AG20443 (cell line): ENCODE data around the gene PTK6.
"Not testable (repeated sequence)": the region's sequence is repeated elsewhere in the genome, so short reads cannot be mapped to it uniquely, and the experiment has no call there.

Experiments
- DNase-seq: peaks from one replicate; pipeline ENCODE4 v3.0.0; 2012; ENCODE audit warnings: low spot score, mixed read lengths

PTK6 gene

GRCh38 chr20:63494420-63495166 is 42.6 kb downstream of the PTK6 start:
- no peak for DNase-seq

- no peak for DNase-seq
Observed at GRCh38 chr20:63494084-63494419, 43.1 kb downstream of the PTK6 start.

GRCh38 chr20:63493563-63494020 is 43.6 kb downstream of the PTK6 start:
- DNase-seq: no peak

- no peak for DNase-seq
Observed at GRCh38 chr20:63492982-63493381, 44.2 kb downstream of the PTK6 start.

DNA sequence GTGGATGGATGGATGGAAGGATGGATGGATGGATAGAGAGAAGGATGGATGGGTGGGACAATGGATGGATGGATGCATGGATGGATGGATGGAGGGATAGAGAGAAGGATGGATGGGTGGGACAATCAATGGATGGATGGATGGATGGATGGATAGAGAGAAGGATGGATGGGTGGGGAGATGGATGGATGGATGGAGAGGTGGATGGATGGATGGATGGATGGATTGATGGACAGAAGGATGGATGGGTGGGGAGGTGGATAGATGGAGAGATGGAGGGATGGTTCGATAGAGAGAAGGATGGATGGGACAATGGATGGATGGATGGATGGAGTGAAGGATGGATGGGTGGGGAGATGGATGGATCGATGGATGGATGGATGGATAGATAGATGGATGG is 44.7 kb downstream of the PTK6 start:
- DNase-seq: no peak

GRCh38 chr20:63491635-63492230 is 45.4 kb downstream of the PTK6 start:
- no peak for DNase-seq

GRCh38 chr20:63491078-63491477 is 46.1 kb downstream of the PTK6 start:
- DNase-seq: no peak

DNA sequence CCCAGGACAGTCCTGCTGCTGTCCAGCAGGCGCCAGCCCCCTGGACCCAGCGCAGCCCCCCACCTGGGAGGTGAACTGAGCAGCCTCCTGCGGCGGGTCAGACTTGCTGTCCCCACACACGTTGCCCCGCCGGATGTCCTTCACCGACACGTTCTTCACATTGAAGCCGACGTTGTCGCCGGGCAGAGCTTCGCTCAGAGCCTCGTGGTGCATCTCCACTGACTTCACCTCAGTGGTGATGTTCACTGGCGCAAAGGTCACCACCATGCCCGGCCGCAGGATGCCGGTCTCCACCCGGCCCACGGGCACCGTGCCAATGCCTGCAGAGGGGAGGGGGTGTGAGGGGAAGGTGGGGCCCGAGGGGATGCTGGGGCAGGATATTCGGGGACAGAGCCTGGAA is 46.8 kb downstream of the PTK6 start:
- no peak for DNase-seq

GRCh38 chr20:63488315-63489251 is 48.6 kb downstream of the PTK6 start:
- DNase-seq: no peak

- no peak for DNase-seq
Observed at GRCh38 chr20:63487781-63488241, 49.4 kb downstream of the PTK6 start.

GRCh38 chr20:63487116-63487764 is 49.9 kb downstream of the PTK6 start:
- DNase-seq: no peak

DNA sequence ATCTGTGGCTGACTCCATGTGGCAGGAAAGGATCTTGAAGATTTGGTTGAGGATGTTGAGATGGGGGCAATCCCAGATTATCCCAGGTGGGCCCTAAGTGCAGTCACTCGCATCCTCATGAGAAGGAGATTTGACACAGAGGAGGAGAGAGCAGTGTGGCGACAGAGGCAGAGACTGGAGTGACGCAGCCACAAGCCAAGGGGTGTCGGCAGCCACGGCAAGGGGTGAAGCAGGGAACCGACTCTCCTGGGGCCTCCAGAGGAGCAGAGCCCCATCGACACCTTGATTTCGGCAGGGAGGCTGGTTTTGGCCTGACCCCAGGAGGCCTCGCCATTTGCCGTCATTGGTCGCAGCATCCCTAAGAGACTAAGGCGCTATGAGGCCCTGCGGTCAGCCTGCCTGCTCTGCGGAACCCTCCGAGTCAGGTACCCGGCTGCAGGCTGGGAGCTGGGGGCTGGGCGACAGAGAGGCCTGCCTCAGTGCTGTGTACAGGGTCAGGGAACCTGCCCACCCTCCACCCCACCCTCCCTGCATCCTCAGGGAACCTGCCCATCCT is 50.8 kb downstream of the PTK6 start:
- no peak for DNase-seq

- no peak for DNase-seq
Observed at GRCh38 chr20:63484651-63485403, 52.3 kb downstream of the PTK6 start.

DNA sequence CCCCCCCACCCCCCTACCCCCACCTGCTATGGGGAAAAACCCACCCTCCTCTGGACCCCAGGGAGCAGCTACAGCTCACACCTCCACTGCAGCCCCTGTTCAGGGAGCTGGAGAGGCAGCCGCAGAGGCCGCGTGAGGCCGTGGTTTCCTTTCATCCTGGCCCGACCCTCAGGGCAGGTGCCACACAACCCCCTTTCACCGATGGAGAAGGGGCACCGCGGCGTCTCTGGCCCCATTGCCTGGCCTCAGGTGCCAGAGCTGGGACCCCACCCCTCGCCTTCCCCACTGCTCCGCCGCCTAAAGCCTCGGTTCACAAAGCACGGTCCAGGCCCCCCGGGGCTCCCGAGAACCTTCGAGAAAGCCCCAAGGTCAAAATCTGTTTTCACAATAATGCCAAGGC is 52.9 kb downstream of the PTK6 start:
- no peak for DNase-seq

DNA sequence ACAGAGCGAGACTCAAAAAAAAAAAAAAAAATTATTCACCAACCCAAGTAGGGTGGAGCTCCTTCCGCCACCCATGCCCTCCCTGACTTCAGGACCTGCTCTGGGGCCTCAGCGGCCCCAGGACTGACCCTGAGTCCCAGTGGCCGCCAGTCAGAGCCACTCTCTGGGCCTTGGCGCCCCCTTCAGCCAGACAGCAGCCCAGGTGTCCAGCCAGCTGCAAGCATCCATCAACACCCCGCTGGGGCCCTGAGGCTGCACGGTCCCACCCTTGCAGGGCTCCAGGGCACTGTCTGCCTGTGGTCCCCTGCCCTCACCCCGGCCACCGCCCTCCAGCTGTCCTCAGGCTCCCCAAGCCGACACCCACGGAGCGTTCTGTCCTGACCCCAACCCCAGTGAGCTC is 53.3 kb downstream of the PTK6 start:
- no peak for DNase-seq

DNA sequence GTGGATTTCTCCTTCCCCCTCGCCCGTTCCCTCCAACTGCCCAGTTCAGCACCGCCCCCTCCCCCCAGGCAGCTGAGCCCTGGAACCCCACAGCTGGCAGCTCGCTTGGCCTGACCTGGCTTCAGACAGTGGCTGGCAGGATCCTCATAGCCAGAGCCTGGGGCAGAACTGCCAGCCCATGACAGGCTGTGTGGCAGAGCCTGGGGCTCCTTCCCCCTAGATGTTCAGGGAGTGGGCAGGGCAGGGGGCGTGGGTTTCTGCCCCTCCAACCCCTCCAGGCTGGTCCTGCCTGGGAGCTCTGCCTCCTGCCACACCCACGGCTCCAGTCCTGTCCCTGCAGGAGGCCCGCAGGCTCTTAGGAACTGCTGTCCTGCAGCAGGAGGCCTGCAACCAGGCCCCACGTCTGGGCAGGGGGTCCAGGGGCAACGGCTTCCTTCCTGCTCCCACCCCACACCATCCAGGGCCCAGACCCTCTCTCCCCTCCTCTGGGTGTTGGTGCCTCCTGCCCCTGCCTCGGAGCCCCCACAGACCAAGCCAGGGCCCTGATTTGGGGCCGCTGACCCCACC is 55.1 kb downstream of the PTK6 start:
- DNase-seq: no peak

DNA sequence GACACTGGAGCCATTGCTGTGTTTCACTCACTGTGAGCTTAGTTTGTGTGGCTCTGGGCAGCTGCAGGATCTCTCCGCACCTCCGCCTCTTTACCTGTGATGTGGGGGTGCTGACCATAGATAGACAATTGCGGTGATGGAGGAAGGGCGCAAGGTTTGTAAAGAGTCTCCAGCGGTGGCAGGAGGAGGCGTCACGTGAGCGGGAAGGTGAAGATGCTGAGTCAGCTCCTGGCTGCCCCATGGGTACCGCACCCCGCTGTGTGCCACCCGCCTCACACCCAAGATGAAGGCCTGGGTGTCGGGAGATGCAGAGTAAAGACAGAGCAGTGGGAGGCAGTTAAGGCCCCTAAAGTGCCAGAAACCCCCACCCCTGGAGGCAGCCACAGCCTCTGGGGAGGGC is 55.7 kb downstream of the PTK6 start:
- no peak for DNase-seq

GRCh38 chr20:63479695-63480419 is 57.3 kb downstream of the PTK6 start:
- DNase-seq: not testable (repeated sequence)

- DNase-seq: no peak
Observed at GRCh38 chr20:63478346-63479302, 58.6 kb downstream of the PTK6 start.
